GM19238 (cell line): ENCODE data around the gene NDUFB2.
"Not testable (repeated sequence)": the region's sequence is repeated elsewhere in the genome, so short reads cannot be mapped to it uniquely, and the experiment has no call there.

ENCODE experiments used
- DNase-seq: peaks from one replicate; pipeline ENCODE4 v3.0.0; 2011; ENCODE audit warnings: low spot score; ENCODE audit not compliant: insufficient read length

NDUFB2 gene

GRCh38 chr7:140734096-140734495, 37.6 kb downstream of the NDUFB2 start:
- DNase-seq: no peak

GRCh38 chr7:140734729-140735128, 38.2 kb downstream of the NDUFB2 start:
- no peak for DNase-seq

- DNase-seq: no peak
Measured at GRCh38 chr7:140738280-140738679, 41.8 kb downstream of the NDUFB2 start.

- DNase-seq: not testable (repeated sequence)
Measured at GRCh38 chr7:140743255-140743654, 46.7 kb downstream of the NDUFB2 start.

GRCh38 chr7:140744005-140744404, 47.5 kb downstream of the NDUFB2 start:
- DNase-seq: no peak

- DNase-seq: no peak
Measured at GRCh38 chr7:140745266-140746058, 49.0 kb downstream of the NDUFB2 start.

GRCh38 chr7:140746751-140747150, 50.2 kb downstream of the NDUFB2 start:
- DNase-seq: no peak

GRCh38 chr7:140752533-140752932, 56.0 kb downstream of the NDUFB2 start:
- no peak for DNase-seq

- DNase-seq: no peak
Measured at GRCh38 chr7:140754506-140754905, 58.0 kb downstream of the NDUFB2 start.
